NOMO-1 treated with DMSO at 0.1 percent for 48 hours (cell line): ENCODE measurements around the gene PHPT1.
A peak's percentile ranks its signal among the peaks of the same experiment; 100 is the strongest.

ENCODE experiments used
- DNase-seq: peaks from one replicate; lab custom pipeline; 2025; ENCODE audit not compliant: unreplicated experiment; lab: John Stamatoyannopoulos, UW

The PHPT1 gene

DNA sequence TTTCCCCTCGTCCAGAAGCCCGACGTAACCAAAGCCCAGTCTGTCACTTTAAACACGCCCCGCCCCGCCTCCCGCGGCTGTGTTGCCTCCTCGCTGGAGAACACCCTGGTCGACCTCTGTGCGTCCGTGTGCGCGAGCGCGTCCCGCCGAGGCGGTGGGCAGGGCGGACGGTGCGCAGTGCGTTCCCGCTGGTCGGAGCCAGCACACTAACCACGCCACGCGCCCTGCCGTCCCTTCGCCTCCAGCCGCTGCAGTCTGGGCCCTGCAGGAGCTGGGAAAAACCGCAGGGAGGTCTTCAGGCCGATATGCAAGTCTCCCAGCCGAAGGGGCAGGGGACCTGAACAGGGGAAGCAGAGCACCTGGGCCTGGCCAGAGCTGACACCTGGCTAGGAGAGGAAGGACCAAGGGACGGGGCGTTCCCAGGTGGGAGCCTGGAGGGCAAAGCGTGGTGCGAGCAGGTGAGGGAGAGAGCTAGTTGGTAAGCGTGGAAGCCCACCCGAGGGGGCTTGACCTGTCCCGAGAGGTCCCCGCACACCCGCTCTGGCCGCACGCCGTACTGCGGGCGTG lies 1.3 kb upstream of the PHPT1 start:
- peak; percentile 88 for DNase-seq

DNA sequence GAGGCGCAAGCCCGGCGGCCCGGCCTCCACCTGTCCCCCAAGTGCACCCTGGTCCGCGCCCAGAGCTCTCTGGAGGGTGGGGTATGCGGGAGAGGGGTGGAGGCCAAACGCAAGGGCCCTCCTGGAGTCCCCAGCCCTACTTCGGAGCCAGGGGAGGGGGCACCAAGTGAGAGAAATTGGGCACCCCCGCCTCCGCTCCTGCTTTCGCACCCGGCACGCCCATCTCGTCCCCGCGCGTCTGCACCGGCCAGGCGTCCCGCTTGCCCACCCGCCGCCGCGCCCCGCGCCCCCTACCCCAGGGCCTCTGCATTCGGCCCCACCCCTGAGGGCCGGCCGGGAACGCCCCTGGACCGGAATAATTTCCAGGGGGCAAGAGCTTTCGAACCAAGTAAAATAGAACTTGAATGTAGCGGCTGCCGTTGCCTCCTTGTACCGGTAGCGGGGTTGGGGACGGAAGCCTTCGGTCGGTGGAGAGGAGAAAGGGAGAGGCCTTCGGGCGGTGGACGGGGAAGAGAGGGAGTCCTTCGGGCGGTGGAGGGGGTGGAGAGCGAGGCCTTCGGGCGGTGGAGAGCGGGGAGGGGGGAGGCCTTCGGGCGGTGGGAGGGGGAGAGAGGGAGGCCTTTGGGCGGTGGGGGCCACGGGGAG lies 694 bp upstream of the PHPT1 start:
- peak; percentile 54 for DNase-seq

- DNase-seq: no peak
These were observed 1.0 kb downstream of the PHPT1 start for GRCh38 chr9:136849960-136850865.

GRCh38 chr9:136850866-136851775 lies 1.9 kb downstream of the PHPT1 start:
- DNase-seq: no peak

DNA sequence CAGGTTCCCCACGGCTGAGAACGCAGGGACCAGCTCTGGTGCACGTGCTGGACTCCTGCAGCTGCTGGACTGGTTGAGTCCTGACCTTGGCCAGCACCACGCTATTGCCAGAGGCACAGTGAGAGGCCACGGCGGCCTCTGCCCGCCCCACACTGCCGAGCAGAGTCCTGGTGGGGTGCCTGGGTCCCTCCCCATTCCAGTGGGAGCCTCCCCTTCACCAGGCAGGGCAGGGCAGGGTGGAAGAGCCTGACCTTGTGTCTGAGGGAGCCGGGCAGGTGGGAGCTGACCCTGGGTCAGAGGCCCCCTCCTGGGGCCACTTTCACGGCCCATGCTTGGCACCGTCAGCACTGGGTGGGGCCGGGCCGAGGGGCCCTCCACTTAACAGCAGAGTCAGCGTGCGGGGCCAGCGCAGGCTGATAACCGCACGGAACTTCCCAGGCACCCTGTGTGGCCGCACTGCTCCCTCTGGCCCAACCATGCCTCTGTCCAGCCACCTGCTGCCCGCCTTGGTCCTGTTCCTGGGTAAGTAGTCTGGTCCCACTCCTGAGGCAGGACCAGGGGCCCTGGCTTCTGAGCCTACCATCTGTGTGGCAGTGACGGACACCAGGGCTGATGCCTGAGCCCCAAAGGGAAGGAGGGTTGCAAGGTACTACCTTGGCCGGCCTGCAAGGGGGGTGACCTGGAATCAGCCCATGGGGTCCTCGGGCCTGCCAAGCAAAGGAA lies 2.9 kb downstream of the PHPT1 start, which contains the start of gene MAMDC4:
Gene MAMDC4, plus strand, starts transcription at position 406 of the 723 bp plus-strand sequence. Its CDS starts 71 bp downstream, at position 477.
- DNase-seq: no peak

DNA sequence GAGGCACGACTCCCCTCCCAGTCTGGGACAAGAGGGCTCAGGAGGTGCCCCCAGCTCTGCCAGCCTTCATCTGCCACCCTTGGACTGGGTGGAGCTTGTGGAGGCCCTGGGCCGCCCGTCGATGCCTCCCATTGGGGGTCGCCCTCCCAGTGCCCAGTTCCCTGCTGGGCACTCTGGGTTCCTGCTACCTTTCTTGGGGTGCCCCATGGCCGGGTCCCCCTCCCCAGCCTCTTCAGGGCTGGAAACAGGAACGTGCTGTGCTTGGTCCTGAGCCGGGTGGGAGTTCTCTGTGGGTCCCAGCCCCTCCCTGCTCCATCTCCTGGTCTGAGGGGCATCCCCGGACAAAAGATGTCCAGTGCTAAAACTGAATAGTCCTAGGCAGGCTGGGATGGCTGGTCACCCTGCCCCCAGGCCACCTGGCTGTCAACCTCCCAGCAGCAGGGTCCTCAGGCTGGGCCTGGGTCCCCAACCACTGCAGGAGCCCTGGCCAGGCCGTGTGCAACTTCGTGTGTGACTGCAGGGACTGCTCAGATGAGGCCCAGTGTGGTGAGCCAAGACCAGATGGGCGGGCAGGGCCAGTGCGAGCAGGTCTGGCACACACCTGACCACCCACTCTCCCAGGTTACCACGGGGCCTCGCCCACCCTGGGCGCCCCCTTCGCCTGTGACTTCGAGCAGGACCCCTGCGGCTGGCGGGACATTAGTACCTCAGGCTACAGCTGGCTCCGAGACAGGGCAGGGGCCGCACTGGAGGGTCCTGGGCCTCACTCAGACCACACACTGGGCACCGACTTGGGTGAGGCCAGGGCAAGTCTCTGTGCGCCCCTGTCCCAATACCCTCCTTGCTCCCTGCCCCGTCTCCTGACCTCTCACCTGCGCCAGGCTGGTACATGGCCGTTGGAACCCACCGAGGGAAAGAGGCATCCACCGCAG lies 3.7 kb downstream of the PHPT1 start:
- no peak for DNase-seq

DNA sequence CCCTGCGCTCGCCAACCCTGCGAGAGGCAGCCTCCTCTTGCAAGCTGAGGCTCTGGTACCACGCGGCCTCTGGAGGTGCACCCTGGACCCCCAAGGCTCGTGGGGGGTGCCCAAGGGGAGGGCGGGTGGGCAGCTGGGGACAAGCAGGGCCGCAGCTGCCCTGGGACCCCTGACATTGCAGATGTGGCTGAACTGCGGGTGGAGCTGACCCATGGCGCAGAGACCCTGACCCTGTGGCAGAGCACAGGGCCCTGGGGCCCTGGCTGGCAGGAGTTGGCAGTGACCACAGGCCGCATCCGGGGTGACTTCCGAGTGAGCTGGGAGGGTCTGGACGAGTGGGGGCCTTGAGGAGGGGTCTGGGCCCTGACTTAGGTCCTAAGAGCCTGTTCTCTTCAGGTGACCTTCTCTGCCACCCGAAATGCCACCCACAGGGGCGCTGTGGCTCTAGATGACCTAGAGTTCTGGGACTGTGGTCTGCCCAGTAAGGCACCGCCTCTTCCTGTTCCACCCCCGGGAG lies 4.4 kb downstream of the PHPT1 start:
- no peak for DNase-seq

DNA sequence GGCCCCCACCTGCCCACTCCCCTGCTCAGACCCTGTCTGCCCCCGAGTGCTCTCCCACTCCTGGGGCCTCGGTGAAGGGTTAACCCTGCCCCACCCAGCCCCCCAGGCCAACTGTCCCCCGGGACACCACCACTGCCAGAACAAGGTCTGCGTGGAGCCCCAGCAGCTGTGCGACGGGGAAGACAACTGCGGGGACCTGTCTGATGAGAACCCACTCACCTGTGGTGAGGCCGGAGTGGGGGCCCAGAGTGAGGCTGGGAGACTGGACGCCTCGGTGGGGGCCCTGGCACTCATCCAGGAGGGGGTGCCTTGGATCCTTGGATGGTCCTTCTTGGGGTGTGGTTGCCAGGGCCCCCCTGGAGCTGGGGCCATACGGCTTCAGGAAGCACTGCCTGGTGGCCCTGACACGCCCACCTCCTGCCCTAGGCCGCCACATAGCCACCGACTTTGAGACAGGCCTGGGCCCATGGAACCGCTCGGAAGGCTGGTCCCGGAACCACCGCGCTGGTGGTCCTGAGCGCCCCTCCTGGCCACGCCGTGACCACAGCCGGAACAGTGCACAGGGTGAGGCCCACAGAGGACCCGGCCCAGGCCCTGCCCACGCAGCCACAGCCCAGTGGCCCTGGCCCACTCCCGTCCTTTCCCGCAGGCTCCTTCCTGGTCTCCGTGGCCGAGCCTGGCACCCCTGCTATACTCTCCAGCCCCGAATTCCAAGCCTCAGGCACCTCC lies 5.1 kb downstream of the PHPT1 start:
- no peak for DNase-seq

- no peak for DNase-seq
These were observed 5.7 kb downstream of the PHPT1 start for GRCh38 chr9:136854842-136855460.

- no peak for DNase-seq
These were observed 6.4 kb downstream of the PHPT1 start for GRCh38 chr9:136855461-136856078.

- no peak for DNase-seq
These were observed 6.9 kb downstream of the PHPT1 start for GRCh38 chr9:136856079-136856476.

DNA sequence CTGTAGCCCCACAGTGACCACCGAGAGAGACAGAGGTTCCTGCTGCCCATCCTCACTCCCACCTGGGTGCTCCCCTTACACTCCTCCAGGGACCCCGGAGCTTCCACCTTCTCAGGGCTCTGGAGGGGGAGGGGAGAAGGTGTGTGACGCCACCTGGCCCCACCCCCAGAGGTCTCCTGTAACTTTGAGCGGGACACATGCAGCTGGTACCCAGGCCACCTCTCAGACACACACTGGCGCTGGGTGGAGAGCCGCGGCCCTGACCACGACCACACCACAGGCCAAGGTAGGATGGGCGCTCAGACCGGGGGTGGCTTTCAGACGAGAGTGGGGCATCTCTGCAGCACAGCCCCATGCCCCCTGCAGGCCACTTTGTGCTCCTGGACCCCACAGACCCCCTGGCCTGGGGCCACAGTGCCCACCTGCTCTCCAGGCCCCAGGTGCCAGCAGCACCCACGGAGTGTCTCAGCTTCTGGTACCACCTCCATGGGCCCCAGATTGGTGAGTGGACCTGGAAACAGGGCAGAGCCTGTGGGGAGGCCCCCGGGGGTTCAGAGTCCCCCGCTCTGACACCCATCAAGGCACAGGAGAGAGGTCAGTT lies 7.4 kb downstream of the PHPT1 start:
- DNase-seq: no peak

- no peak for DNase-seq
These were observed 8.0 kb downstream of the PHPT1 start for GRCh38 chr9:136857166-136857565.

DNA sequence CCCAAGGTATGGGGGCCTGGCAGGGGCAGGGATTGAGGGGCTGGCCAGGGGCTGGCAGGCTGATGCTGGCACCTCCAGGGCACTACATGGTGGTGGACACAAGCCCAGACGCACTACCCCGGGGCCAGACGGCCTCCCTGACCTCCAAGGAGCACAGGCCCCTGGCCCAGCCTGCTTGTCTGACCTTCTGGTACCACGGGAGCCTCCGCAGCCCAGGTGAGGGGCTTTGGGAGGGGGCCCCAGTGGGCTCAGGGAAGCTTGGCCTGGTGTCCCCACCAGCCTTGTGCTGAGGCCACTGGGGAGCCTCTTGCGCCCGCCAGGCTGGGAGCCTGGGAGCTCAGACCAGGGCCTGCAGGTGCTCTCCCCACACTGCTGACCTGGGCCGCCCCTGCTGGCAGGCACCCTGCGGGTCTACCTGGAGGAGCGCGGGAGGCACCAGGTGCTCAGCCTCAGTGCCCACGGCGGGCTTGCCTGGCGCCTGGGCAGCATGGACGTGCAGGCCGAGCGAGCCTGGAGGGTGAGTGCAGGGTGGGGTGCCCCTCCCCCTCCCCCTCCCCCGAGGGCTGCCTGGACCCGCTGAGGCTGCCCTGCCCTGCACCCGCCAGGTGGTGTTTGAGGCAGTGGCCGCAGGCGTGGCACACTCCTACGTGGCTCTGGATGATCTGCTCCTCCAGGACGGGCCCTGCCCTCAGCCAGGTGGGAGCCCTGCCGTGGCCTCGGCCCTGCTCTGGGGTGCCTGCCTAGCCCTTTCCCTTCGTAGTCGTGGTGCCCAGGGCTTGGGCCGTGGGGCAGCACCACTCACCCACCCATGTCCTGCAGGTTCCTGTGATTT lies 8.6 kb downstream of the PHPT1 start:
- DNase-seq: no peak

DNA sequence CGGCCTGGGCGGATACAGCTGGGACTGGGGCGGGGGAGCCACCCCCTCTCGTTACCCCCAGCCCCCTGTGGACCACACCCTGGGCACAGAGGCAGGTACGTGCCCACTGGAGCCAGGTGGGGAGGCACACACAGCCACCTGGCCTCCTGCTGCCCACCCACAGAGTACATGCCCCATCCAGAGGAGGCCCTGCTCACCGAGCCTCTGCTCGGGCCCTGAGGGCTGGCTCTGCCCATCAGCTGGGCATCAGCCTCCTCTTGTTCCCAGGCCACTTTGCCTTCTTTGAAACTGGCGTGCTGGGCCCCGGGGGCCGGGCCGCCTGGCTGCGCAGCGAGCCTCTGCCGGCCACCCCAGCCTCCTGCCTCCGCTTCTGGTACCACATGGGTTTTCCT lies 9.2 kb downstream of the PHPT1 start:
- DNase-seq: no peak
